Fibroblast of skin of abdomen (primary cell): ENCODE results near the gene KIAA1328. TPM values are rescaled to one million over a fixed set of nuclear protein-coding genes. Genes with fewer than 3 reads are reported as not detected.
"Not testable (repeated sequence)": the region's sequence is repeated elsewhere in the genome, so short reads cannot be mapped to it uniquely, and the experiment has no call there.

Source experiments
- DNase-seq: peaks from one replicate; pipeline ENCODE4 v3.0.0-alpha.2; 2013
- polyA plus RNA-seq, 2 experiments: library from polyadenylated mRNA; unstranded; fragments of 120-200 nt; gene quantifications; one replicate each; pipeline ENCODE4 v1.2.1, GENCODE V29; 2013; ENCODE audit not compliant: insufficient read length in 2 of 2

The KIAA1328 gene
- polyA plus RNA-seq (2013, experiment 1 of 2; ENCODE audit: insufficient read length), result 3.0 TPM
- 2.8 TPM for polyA plus RNA-seq (2013, experiment 2 of 2; ENCODE audit: insufficient read length)

DNA sequence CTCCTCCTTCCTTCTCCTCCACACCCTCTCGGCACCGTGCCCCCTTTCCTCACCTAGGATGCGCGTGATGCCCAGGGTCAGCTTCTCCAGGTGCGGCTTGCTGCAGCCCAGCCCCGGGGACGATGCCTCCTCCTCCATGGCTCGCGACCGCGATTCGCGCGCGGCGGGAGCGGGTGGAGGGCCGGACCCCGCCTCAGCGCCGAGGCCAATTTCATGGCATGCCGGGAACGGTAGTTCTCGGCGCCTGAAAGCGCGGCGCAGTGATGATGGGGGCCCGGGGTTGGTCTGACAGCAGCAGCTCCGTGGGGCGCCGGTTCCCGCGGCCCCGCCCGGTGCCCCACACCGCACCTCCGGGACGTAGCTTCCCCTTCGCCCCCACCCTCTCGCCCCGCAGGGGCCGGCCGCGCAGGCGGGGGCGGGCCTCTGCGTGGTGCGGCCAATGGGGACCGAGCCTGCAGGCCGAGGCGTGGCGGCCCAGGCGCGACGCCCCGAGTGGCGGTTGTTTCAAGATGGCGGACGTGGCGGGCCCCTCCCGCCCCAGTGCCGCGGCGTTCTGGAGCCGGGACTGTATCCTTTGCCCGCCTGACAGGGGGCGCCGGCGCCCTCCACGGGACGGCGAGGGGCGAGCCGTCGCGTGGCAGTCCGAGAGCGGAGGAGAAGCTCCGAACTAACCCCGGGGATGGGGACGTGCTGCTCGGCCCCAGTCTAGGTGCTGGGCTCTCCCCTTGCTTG, at the start of gene KIAA1328, which contains the start of gene TPGS2:
Gene KIAA1328 (plus strand): TSS at position 498 of the 732 bp plus-strand sequence. CDS start 12 bp downstream, at position 510.
Gene TPGS2 (minus strand): TSS at position 373 of the 732 bp plus-strand sequence. CDS start 235 bp downstream, at position 138.
- DNase-seq, result peak; percentile 90

DNA sequence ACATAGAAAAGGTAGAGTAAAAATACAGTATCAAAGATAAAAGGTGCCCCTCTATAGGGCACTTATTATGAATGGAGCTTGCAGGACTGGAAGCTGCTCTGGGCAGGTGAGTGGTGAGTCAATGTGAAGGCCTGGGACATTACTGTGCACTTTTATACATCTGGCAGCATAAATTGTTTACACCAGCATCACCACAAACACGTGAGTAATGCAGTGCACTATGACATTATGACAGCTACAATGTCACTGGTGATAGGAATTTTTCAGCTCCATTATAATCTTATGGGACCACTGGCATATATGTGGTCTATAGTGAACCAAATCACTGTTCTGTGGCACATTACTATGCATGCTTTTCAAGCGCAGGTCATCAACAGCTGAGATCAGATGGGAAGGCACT, 48.2 kb upstream of the KIAA1328 start:
- no peak for DNase-seq

DNA sequence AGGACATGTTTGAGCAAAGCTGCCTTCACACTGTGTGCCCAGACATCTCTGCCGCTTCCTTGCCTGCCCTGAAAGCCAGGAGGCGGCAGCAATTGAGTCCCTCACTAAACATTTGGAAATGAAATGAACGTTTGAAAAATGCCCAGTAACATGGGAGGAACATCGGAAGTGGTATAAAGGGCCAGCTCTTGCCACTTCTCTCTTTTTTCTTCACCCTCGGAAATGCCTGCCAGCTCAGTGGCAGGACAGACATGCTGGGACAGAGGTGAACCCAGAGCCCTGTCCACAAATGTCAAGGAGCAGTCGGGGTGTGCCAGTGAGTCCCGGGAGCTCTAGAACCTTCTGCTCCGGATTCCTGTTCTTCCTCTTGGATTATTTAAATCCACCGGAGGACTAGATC, 46.2 kb upstream of the KIAA1328 start:
- no peak for DNase-seq

DNA sequence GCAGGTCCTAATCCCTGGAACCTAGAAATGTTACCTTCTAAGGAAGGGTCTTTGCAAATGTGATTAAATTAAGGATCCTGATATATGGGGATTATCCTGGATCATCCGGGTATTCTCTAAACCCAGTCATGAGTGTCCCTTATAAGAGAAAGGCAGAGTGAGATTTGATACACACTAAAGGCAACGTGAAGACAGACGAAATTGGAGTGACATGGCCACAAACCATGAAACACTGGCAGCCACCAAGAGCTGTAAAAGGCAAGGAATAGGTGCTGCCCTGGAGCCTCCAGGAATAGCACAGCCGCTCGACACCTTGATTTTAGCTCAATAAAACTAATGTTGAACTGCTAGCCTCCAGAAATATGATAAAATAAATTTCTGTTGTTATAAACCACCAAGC, 45.1 kb upstream of the KIAA1328 start:
- DNase-seq, result no peak

DNA sequence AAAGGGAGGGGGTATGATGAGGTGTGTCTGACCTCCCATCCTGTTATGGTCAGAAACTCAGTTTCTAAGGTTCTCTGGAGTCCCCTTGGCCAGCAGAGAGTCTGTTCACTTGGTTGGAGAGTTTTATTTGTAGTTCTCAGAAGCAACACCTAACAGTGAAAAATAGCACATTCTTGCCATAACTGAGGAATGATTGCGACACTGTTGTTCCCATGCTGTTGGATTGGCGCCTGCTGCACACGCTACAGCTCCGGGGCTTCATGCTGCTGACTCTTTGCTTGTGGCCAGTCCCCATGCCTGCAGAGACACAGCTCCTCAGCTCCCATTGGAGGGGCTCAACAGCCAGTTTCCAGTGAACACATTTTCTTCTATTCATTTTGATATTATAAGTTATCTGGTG, 42.2 kb upstream of the KIAA1328 start:
- peak; percentile 84 for DNase-seq

DNA sequence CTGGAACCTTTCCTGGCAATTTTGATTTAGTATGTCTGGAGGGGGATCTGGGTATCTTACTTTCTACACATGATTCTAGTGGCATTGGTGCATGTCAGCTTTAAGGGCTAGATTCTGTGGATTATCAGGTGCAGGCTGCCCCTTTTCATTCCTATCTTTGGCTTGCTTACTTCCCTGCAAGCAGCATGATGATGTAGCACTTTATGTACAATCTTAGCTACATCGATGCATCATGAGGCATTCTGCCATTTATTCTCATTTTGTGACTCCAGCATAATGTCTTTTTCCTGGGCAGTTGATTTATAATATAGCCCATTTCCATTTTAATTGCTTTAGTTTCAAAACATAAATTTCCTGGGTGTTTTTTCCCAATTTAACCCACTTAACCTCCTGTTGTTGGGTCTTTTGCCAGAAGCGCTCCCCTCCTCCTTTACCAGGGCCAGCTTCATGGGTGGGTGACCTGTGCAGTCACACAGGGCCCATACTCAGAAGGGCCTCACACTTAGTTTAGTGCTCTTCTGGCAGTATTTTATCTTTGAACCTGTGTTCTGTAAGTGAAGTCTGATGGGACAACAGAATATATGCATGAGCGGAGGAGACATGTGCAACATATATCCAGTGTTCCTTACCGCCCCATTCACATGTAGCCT, 36.2 kb upstream of the KIAA1328 start:
- DNase-seq, result no peak

DNA sequence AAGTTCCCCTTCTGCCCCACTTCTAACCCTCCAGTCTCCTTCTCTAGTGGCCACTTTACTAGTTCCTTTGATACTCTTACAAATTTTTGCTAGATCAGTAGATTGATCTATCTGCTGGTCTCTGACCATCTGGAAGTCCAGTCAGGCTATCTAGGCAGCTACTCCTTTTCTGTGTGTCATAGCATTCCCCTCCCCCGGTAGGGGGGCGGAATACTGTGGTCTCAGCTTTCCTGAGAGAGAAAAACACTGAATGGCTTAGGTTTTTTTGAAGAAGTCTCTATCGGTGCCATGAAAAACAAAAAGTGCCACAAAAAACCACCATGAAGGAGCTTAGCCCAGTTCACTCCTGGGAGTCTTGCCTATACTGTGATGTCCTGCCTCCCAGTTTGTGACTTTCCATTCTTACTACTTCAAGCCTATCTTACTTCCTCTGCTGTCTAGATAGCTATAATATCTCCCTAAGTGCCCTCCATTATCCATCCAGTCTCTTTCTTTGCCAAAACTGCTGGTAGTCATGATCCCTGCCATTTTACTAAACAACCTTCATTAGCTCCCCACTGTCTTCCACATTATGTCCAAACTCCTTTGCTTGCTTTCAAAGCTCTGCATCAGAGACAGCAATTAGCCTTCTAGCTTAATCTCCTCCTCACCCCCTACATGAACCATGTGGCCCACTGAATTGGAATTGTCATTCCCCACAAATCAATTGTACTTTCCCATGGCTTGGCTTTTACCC, 30.0 kb upstream of the KIAA1328 start:
- DNase-seq, result no peak

DNA sequence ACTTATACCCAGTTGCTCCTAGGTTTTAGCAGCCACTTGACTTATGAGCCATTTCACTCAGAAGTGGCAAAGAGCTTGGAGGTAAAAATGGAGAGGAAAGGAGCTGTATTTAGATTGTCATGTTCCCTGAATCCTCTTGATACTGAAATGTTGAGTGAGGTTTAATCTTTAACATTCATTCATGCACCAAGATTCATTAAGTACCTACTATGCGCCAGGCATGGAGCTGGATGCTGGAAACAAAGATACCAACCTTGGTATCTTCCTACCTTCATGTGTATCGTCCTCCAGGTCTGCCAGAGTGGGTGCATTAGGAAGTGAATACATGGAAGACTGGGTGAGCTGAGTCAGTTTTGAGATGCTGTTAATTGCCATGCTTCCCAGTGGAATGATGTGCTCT, 23.8 kb upstream of the KIAA1328 start:
- no peak for DNase-seq

DNA sequence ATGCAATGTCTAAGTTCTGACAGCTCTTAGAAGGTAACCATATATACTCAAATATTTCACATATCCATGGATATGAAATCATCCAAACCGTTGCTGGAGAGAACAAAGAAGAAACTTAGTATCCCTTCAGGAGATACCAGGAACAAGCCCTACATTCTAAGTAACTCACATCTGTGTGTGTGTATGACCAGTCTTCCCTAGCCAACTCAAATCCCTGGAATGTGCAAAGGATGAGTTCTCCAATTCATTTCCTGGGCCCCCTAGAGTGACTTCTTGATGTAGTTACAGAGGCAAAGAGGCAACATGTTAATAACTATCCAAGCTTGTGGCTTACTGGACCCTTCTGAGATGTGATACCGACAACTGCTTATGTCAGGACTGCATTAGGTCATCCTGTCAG, 20.2 kb upstream of the KIAA1328 start:
- peak; percentile 93 for DNase-seq

DNA sequence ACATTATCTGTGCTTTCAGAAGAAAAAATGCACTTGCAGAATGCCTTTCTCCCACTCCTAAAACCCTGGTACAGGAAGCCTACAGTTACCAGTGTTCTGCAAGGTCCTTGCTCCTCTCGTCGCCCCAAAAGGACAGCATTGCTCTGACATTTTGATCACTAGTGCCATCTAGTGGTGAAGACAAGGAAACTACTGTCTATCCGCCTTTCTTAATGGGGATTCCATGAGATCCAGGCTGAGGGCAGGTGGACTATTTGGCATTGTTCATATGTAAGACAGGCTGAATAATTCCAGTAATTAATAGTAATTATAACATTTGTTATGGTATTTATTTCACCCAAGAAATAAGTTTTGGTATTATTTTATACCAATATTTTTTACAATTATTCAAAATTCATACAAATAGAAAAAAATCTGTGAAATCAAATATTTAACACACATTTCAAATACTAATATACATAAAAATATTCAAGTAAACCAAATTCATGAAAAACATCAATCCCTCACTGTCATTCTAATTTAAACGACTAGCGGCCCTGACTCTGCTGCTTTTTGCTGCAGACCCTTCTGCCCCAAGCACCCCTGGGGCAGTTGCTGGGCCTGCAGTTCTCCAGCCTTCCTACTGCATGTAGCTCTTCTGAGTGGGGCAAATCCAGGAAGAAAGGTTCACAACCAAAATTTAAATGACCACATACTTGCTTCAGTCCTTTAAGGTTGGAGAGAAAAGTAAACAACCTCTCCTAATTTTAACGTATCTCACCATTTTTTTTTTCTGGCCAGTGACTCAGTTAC, 19.1 kb upstream of the KIAA1328 start:
- DNase-seq, result peak; percentile 77

DNA sequence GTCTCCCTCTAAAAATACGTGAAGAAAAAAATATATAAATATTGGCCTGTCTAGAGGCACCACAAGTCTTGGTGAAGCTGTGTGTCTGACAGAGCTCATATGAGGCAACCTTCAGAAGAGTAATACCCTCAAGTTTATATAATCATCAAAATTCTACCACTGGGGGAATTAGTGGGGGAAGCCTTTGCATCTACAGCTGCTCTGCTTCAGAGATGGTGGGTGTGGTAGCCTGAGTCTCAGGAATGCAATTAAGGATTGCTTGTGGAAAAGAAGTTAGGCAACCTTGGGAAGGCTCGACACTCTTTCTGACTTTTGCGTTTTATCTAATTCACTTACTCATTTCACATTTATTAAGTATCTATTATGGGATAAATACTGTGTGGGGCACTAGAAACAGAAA, 17.5 kb upstream of the KIAA1328 start:
- DNase-seq, result peak; percentile 68

DNA sequence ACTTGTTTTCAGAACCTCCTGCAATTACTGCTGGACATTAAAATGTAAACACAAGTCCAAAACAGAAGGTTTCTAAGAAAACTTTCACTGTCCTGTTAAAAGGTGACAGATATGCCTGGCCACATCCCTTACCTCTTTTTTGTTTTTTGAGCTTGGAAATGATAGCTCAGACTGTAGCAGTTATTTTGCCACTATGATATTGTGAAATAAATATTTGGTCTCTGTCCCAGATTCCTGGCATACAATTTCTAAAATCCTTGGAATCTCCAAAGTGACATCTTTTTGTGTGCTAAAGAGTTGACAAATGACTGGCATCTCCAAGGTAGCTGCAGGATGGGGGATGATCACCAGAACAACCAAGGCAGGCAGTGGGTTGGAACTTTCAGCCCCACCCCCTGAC, 17.0 kb upstream of the KIAA1328 start:
- peak; percentile 16 for DNase-seq

DNA sequence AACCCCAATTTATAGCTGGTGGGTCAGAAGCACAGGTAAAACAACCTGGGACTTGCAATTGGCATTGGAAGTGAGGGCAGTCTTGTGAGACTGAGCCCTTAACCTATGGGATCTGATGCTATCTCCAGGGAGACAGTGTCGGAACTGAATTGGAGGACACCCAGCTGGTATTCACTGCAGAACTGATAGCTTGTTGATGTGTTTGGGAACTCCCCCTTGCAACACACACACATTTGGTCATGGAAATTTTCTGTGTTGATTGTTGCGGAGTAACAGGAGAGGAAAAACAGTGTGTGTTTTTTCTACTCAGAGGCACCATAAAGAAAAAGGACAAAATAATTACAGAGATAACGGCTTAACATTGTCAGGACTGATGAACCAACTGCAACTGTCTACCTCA, 16.2 kb upstream of the KIAA1328 start:
- DNase-seq, result no peak

DNA sequence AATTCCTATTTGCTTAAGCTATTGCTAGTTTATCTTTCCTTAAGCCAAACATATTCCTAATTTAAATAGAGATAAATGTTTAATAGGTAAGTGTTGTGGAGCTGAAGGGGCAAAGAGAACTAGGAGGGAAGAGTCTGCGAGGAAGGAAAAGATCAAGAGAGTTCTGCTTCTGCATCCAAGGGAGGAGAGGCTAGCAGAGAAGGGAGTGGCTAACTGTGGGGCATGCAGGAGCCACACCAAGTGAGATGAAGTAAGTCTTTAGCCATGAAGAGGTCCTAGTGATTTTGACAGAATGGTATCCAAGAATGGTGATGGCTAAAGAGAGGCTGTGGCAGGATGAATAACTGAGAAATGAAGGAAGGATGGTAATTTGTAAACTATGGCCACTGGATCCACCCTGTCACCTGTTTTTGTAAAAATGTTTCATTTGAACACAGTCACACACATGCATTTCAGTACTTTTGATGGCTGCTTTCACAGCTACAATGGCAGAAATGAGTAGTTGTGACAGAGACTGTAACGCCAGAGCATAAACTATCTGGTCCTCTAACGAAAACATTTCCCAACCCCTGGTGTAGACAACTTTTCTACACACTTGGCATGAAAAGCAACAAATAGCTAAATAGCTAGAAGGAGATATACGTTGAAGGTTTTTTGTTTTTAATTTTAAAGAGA, 15.7 kb upstream of the KIAA1328 start:
- DNase-seq, result no peak

DNA sequence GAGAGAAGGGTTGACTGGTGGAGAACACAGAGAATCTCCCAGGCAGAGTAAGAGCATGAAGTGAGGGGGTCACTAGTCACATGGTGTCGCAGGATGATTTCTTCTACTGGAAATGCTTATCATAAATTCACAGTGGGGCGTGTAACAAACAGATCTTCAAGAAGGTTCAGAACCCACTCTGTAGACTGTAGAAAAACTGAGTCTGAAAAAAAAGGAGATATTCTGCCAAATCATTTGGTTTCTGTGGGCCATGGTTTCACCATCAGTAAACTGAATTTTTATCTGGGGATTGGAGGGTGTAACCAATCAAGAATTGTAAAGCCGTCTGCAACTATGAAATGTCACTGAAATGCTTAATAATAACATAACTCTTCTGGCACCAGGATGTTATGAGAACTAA, 15.1 kb upstream of the KIAA1328 start:
- DNase-seq, result no peak

DNA sequence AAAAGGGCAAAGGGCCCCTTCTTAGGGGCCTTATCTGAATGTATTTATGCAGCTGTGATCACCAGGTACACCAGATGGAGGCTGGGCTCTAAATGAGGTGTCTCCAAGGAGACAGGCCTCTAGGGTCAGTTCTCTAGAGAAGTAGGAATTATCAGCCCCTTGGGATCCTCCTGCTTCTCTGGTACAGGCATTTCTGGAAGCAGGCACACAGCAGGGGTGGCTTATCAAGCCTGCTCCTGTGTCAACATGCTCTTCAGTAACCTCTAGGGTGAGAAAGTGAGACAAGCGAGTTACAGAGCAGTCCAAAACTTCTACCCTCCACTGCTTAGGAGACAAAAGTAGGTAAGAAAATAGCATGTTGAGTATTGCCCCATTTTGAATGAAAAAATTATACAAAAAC, 13.9 kb upstream of the KIAA1328 start:
- DNase-seq, result no peak

DNA sequence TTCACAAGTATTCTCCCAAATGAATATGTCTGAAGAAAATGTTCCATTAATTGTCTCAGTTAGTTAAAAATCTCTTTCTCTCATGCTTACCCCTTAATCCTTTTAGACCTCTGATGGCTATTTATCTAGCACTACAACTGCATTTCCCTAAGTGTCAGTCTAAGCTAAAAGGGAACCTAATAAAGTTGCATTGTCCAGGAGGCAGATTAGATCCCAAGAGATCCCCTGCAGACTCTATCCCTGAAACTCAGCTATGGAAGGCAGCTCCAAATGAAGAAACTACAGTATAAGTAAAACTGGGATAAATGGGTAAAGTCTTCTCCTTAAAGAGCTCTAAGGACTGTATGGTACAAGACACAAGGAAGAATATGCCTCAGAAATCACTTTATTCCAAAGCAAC, 12.8 kb upstream of the KIAA1328 start:
- not testable (repeated sequence) for DNase-seq

DNA sequence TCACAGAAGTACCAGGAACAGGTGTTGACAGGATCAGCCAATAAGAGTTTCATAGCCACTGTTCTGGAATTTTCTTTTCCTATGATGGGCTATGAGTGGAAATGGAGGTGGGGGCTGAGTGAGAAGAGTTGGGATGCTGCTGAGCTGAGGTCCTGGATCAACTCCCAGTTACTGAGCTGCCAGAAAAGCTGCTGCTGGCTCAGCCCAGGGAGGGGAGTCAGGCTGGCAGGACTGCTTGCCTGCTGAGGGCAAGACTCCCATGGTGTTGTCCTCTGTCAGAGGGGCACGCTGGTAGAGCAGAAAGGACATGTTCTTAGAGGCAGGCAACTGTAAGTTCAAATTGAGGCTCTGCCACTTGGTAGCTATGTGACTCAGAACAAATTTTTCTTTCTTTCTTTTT, 11.9 kb upstream of the KIAA1328 start:
- no peak for DNase-seq

DNA sequence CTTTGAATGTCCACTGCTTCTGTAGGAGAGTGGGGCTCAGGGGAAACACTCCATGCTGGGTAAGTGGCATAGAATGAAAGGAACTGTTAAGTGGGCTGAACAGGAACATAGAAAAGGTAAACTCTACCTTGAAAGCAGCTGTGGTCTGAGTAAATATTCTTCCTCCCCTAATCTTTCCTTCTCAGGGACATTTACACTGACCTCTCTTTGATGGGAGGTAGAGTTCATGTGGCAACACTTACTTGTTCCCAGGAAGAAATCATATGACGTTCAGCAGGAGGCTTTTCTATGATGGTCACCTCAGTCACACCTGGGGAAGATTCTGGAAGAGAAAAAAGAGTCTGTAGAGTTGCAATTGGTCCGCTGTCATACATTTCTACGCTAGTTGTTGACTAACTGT, 10.3 kb upstream of the KIAA1328 start:
- DNase-seq, result no peak

DNA sequence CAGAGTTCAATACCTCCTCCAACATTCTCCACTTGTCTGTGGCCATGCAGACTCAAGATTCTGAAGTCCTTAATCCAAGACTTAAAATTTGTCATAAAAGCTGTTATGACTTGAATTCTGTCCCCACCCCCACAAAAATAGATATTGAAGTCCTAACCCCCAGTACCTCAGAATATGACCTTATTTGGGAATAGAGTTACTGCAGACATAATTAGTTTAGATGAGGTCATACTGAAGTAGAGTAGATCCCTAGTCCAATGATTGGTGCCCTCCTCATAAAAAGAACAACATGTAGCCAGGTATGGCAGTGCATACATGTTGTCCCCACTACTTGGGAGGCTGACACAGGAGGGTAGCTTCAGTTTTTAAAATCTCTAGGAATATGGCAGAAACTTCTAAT, 9.3 kb upstream of the KIAA1328 start:
- no peak for DNase-seq

DNA sequence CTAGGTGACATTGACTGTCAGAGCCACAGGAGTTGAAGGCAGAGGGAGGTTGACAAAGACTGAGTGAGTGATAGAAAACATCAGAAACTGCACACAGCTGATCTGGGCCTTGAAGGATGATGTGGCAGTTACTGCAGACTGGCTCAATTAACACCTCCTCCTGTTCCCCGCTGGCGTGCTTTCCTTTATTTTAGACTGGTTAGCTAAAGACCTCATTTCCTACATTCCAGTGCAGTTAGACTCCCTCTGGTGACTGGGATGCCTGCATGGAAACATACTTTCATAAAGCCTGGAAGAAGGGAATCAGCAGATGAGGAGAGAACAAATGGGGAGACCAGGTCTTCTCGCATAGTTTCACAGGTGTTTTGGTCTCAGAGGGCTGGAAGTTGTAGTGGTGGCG, 7.2 kb upstream of the KIAA1328 start:
- peak; percentile 34 for DNase-seq

DNA sequence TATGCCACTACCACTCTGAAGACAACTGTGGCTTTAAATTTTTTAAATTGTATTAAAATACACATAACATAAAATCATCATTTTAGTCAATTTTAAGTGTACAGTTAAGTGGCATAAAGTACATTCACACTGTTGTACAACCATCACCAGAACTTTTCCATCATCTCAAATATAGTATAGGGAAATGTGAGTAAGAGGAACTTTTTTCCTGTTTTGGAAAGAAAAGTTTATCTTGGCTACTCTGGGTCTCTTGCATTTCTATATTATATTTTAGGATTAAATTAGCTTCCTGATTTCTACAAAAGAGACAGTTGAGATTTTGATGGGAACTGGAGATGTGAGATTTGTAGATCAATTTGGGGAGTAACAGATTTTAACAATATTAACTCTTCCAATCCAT, 3.4 kb upstream of the KIAA1328 start:
- DNase-seq, result no peak
